Ishikawa (cell line): ENCODE measurements around the gene PCDHGA6.

Experiments
- CEBPB ChIP-seq: IDR thresholded peaks from 2 replicates; pipeline ENCODE4 v1.6.1; 2012
- CREB1 ChIP-seq: IDR thresholded peaks from 2 replicates; pipeline ENCODE4 v1.6.1; 2012; ENCODE audit warnings: low read depth
- EGR1 ChIP-seq: IDR thresholded peaks from 2 replicates; pipeline ENCODE4 v1.6.1; 2012
- EP300 ChIP-seq: IDR thresholded peaks from 2 replicates; pipeline ENCODE4 v1.6.1; 2012; ENCODE audit warnings: borderline replicate concordance
- FOXM1 ChIP-seq: IDR thresholded peaks from 2 replicates; pipeline ENCODE4 v1.6.1; 2012; ENCODE audit warnings: low read depth, borderline replicate concordance
- MAX ChIP-seq: IDR thresholded peaks from 2 replicates; pipeline ENCODE4 v1.6.1; 2012
- NFIC ChIP-seq: IDR thresholded peaks from 2 replicates; pipeline ENCODE4 v1.6.1; 2012
- RAD21 ChIP-seq: IDR thresholded peaks from 2 replicates; pipeline ENCODE4 v1.6.1; 2012; ENCODE audit warnings: low read depth
- TAF1 ChIP-seq: IDR thresholded peaks from 2 replicates; pipeline ENCODE4 v1.6.1; 2012; ENCODE audit warnings: low read depth, mild to moderate bottlenecking
- TCF12 ChIP-seq: IDR thresholded peaks from 2 replicates; pipeline ENCODE4 v1.6.1; 2012; ENCODE audit warnings: low read depth
- TEAD4 ChIP-seq: IDR thresholded peaks from 2 replicates; pipeline ENCODE4 v1.6.1; 2012
- USF1 ChIP-seq: IDR thresholded peaks from 2 replicates; pipeline ENCODE4 v1.6.1; 2012
- YY1 ChIP-seq: IDR thresholded peaks from 2 replicates; pipeline ENCODE4 v1.6.1; 2012; ENCODE audit warnings: low read depth
- ZBTB7A ChIP-seq: IDR thresholded peaks from 2 replicates; pipeline ENCODE4 v1.6.1; 2012; ENCODE audit warnings: low read depth
- TF ChIP-seq, protein P1 (sequence below): IDR thresholded peaks from 2 replicates; pipeline ENCODE4 v1.6.1; 2012; ENCODE audit warnings: low read depth, mild to moderate bottlenecking

Gene PCDHGA6

GRCh38 chr5:141407790-141408505 is 34.3 kb downstream of the PCDHGA6 start, which contains the start of gene PCDHGB6:
Gene PCDHGB6 (plus strand): TSS chr5:141408021. CDS start chr5:141408203, 182 bp downstream.
- peak; percentile 26; the same call in 1 of the 2 replicates for TF ChIP-seq RAD21

DNA sequence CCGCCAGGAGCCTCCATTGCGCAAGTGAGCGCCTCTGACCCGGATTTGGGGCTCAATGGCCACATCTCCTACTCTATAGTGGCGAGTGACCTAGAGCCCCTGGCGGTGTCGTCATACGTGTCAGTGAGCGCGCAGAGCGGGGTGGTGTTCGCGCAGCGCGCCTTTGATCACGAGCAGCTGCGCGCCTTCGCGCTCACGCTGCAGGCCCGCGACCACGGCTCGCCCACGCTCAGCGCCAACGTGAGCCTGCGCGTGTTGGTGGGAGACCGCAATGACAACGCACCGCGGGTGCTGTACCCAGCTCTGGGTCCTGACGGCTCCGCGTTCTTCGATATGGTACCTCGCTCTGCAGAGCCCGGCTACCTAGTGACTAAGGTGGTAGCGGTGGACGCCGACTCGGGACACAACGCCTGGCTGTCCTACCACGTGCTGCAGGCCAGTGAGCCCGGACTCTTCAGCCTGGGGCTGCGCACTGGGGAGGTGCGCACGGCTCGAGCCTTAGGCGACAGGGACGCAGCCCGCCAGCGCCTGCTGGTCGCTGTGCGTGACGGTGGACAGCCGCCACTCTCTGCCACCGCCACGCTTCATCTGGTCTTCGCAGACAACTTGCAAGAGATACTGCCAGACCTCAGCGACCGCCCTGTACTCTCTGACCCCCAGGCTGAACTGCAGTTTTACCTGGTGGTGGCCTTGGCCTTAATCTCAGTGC is 36.1 kb downstream of the PCDHGA6 start:
- TF ChIP-seq CEBPB (no peak), FOXM1 (no peak)

- no peak for TF ChIP-seq NFIC
- no peak for TF ChIP-seq EGR1
- TF ChIP-seq TAF1: no peak
- no peak for TF ChIP-seq TEAD4
- TF ChIP-seq CREB1: no peak
- no peak for TF ChIP-seq FOXM1
- TF ChIP-seq, protein P1, sequence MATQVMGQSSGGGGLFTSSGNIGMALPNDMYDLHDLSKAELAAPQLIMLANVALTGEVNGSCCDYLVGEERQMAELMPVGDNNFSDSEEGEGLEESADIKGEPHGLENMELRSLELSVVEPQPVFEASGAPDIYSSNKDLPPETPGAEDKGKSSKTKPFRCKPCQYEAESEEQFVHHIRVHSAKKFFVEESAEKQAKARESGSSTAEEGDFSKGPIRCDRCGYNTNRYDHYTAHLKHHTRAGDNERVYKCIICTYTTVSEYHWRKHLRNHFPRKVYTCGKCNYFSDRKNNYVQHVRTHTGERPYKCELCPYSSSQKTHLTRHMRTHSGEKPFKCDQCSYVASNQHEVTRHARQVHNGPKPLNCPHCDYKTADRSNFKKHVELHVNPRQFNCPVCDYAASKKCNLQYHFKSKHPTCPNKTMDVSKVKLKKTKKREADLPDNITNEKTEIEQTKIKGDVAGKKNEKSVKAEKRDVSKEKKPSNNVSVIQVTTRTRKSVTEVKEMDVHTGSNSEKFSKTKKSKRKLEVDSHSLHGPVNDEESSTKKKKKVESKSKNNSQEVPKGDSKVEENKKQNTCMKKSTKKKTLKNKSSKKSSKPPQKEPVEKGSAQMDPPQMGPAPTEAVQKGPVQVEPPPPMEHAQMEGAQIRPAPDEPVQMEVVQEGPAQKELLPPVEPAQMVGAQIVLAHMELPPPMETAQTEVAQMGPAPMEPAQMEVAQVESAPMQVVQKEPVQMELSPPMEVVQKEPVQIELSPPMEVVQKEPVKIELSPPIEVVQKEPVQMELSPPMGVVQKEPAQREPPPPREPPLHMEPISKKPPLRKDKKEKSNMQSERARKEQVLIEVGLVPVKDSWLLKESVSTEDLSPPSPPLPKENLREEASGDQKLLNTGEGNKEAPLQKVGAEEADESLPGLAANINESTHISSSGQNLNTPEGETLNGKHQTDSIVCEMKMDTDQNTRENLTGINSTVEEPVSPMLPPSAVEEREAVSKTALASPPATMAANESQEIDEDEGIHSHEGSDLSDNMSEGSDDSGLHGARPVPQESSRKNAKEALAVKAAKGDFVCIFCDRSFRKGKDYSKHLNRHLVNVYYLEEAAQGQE: no peak
- no peak for TF ChIP-seq TCF12
- TF ChIP-seq MAX: no peak
- TF ChIP-seq EP300: no peak
- no peak for TF ChIP-seq RAD21
- TF ChIP-seq ZBTB7A: no peak
- no peak for TF ChIP-seq YY1
- TF ChIP-seq USF1: no peak
- TF ChIP-seq CEBPB: no peak
Measured at GRCh38 chr5:141411575-141411974, 37.9 kb downstream of the PCDHGA6 start.

- TF ChIP-seq NFIC (no peak), ZBTB7A (no peak), FOXM1 (no peak), RAD21 (peak; percentile 90), YY1 (0 out of 2 replicates have a peak, but pooled peaks have one; percentile 14)
Measured at GRCh38 chr5:141412854-141413539, 39.3 kb downstream of the PCDHGA6 start, which contains the start of gene PCDHGA10. Gene PCDHGA10 (plus strand): TSS chr5:141412987. CDS start chr5:141413176, 189 bp downstream.

DNA sequence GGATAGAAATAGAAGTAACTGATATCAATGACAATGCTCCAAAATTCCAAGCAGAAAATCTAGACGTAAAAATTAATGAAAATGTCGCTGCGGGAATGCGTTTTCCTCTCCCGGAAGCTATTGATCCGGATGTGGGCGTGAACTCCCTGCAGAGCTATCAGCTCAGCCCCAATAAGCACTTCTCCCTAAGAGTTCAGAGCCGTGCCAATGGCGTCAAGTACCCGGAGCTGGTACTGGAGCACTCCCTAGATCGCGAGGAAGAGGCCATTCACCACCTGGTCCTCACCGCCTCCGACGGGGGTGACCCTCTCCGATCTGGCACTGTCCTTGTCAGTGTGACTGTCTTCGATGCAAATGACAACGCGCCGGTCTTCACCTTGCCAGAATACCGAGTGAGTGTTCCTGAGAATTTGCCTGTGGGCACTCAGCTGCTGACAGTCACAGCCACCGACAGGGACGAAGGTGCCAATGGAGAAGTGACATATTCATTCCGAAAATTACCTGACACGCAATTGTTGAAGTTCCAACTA is 39.9 kb downstream of the PCDHGA6 start:
- TF ChIP-seq MAX: no peak
- TF ChIP-seq TCF12: no peak
- no peak for TF ChIP-seq ZBTB7A
- no peak for TF ChIP-seq CEBPB
- TF ChIP-seq RAD21: no peak
- no peak for TF ChIP-seq NFIC
- no peak for TF ChIP-seq YY1
- no peak for TF ChIP-seq USF1
- TF ChIP-seq TAF1: no peak
- TF ChIP-seq FOXM1: no peak
- TF ChIP-seq CREB1: no peak
- TF ChIP-seq EGR1: no peak
- TF ChIP-seq EP300: no peak
- no peak for TF ChIP-seq TEAD4
- TF ChIP-seq, protein P1: no peak
